ENCODE measurements around the gene DNAJC15.
"Not testable (repeated sequence)": the region's sequence is repeated elsewhere in the genome, so short reads cannot be mapped to it uniquely, and the experiment has no call there.

Gene DNAJC15

DNA sequence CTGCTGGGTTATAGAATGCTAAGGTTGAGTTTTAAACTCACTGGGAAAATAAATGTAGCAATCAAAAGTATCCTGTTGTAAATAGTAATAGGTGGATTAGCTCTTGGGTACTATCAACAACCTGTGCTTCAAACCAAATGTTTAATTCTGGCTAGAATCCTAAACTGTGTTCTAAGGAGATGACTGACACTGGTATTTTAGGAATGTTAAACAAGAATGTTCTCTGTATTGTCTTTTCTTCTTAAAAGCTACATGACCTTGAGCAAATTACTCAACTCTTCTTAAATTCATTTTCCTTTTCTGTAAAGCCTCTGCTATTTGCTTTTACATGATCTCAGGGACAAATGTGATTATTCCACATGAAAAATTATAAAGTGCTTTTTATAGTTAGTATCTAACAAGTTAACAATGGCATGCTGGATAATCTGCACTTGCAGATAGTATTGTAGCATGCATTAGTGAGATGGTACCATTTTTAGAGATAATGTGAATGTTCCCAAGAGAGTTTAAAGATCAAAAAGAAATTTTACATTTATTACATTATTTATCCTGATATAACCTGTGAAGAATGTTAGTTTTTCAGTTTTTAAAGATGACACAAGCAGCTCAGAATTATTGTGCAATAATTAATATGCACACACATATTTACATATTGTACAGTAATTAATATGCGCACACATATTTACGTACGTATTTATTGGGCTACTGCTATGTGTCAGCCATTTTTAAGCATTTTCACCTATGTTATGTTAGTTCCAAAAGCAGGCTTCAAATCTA lies 17.7 kb upstream of the DNAJC15 start:
- DNase-seq: no peak

DNA sequence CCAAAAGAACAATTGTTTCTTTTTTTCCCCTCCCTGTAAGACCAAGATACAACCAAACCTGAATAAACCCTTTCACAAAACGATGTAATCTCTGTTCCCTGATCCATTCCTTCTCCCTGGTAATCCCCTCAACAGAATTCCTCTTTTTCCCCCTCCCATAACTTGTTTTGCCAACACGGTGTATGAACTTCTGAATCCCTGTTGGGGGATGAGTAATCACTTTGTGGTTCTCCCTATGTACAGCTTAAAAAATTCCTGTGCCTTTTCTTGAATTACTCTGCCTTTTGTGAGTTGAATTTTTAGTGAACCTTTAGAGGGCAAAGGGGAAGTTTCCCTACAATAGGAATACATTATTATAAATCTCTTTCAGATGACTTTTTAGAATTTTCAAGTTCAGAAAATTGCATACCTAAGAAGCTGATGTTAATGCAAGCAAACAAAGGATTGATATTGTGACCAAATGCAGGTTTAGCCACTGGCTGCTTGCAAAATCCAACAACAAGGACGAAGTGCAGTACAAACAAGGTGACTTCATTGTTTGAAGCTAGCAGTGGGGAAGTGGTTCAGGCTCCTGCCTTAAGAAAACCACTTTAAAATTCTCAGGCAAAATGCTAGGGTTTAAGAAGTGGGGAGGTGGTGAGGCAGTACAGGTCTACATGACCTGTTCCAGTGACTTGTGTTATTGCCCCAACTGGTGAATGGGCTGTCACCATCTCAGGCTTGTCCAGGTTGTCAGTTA lies 16.3 kb upstream of the DNAJC15 start:
- DNase-seq: no peak

GRCh38 chr13:43008596-43008995 lies 14.8 kb upstream of the DNAJC15 start:
- no peak for DNase-seq

GRCh38 chr13:43009506-43009905 lies 13.9 kb upstream of the DNAJC15 start:
- DNase-seq: no peak

DNA sequence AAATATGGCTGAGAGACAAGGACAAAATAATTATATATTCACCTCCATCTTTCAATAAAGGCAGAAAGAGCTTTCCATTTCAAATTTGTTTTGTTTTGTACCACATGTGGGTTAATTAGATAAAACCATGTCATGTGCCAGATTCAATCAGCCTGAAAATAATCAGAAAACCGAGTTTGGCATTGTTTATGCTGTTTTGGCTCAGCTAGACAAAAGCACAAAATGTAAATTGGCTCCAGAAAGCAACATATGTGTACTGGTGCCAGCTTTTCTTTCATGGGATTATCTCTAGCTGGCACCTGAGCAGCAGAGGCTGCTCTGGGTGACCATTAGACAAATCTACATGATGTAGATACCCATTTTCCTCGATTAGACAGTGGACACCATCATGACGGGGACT lies 9.2 kb upstream of the DNAJC15 start:
- no peak for DNase-seq

DNA sequence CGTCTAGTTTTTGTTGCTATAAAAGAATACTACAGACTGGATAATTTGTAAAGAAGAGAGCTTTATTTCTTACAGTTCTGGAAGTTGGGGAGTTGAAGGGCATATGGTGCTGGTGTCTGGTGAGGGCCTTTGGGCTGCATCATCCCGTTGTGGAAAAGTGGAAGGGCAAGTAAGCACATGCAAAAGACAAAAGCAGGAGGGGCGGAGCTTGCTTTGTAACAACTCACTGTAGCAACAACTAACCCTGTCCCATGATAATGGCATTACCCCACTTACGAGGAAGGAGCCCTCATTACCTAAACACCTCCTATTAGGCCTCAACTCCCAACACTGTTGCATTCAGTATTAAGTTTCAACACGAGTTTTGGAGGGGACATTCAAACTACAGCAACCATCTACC lies 7.2 kb upstream of the DNAJC15 start:
- DNase-seq: no peak

GRCh38 chr13:43019811-43020210 lies 3.6 kb upstream of the DNAJC15 start:
- DNase-seq: no peak

DNA sequence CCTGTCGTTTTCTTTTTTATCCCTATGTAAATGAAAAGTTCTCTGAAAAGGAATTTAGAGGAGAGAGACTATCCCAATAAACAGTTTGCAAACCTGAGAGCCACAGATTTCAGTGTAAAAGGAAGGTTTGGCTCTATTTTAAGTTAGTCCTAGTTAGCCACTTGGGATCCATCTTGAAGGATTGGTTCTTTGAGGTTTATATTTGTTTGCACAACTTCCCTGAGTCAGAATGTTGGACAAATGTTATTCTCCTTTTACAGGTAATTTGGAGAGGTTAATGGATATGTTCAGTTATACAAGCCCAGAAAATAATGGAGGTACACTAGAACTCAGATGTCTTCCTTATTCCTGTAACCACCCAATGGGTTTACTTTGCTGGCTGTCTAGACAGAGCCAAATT lies 2.6 kb upstream of the DNAJC15 start:
- no peak for DNase-seq

DNA sequence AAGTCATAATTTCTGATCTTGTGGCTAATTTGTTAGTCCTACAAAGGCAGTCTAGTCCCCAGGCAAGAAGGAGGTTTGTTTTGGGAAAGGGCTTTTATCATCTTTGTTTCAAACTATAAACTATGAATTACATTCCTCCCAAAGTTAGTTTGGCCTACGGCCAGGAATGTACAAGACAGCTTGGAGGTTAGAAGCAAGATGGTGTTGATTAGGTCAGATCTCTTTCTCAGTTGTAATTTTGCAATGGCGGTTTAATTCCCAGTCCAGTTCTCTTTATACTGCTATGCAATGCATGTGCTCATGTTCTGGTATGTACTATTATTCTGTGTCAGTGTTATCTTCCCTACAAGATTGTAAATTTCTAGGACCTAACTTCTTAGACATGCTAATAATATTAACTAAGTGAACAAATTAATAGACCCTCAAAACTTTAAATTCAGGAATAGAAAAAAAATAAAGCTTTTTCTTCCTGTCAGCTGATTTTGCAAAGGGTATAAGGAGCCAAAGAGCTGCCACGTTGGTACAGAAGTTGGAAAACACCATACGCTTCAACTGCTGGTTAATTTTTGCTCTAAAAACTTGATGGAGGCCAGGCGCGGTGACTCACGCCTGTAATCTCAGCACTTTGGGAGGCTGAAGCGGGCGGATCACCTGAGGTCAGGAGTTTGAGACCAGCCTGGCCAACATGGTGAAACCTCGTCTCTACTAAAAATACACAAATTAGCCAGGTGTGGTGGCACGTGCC lies 1.3 kb upstream of the DNAJC15 start:
- no peak for DNase-seq

DNA sequence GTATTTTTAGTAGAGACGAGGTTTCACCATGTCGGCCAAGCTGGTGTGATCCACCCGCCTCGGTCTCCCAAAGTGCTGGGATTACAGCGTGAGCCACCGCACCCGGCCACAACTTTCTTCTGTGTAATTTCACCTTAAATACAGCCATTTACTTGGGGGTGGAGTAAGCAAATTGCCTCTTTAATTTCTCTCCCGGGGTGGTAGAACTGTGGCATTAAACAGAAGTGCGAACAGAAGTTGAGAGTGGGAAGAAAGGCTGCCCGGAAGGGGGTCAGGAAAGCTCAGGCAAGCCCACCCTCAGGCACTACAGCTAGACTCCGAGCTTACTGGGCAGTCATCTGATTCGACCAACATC lies 475 bp upstream of the DNAJC15 start:
- no peak for DNase-seq

GRCh38 chr13:43026262-43026661 lies 2.9 kb downstream of the DNAJC15 start:
- no peak for DNase-seq

GRCh38 chr13:43030548-43030947 lies 7.2 kb downstream of the DNAJC15 start:
- no peak for DNase-seq

GRCh38 chr13:43031881-43032280 lies 8.5 kb downstream of the DNAJC15 start:
- DNase-seq: no peak

GRCh38 chr13:43033038-43033437 lies 9.7 kb downstream of the DNAJC15 start:
- DNase-seq: no peak

DNA sequence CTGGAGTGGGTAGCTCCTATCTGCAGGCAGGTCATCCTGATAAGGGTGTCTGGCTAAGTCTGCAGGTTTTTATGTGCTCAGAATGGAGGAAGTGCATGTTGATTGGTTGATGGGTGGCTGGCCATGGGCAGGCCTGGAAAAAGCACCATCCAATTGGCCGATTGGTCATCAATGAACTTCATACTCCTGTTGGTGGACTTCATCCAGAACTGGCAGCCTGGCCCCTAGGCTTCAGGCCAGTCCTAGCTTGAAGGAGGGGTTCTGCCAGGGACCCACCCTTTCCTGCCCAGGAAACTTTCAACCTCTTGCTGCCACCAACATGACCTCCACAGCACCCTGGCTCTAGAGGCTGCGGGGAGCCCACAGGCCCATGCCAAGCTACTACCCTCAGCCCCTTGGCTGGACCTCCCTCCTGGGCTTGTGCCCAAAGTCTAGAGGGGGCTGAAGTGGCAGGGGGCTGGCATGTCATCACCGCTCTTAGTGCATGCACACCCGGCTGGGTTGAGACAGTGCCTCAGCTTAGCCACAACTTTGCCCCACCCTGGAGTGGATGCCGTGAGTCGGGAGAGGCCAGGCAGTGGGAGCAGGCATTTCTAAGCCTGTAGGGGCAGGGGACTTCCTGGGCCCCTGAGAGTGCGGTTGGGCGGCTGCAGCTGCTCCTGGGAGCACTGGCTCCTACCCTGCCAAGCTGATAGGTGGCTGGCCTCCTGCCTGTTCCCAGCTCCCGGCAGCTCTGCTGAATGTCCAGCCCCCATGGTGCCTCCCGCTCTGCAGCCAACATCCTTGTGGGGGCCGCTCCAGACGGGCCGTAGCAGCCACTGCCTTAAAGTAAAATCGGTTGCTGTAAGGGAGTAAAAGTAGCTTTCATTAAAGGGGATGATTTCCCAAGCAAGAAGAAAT lies 13.2 kb downstream of the DNAJC15 start:
- DNase-seq: no peak

DNA sequence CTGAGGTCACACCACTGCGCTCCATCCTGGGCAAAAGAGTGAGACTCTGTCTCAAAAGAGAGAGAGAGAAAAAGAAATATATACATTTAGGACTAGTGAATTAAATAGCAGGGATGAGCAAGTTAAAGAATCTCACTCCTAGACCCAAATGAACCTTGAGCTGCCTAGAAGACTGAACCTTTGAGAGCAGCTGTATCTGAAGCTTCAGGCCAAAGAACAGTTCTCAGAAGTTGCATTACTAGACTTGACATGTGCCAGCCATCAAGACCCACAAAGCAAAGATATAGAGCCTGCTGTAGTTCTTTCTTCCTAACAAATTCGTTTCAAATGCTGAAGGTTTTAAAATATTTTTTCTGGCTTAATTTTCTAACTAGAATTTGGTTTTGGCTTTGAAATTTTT lies 16.6 kb downstream of the DNAJC15 start:
- no peak for DNase-seq

- not testable (repeated sequence) for DNase-seq
These were observed 17.4 kb downstream of the DNAJC15 start for GRCh38 chr13:43040581-43041368.

DNA sequence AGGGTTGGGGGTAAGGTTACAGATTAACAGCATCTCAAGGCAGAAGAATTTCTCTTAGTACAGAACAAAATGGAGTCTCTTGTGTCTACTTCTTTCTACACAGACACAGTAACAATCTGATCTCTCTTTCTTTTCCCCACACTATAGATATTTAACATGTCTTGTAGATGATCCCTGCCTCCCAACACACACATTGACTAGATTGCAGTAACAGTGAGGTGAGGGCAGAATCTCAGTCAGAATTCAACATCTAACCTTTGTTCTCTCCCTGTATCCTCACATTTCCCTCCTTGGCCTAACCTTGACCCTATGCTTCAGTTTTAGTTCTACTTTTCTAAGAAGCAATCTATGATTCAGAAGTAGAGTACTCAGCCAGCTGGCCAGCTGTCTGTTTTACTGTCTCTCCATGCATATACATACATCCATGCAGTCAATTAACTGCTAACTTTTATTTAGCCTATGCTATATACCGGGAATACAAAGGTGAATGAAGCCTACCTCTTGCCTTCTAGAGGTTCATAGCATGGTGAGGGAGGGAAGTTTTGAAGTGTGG lies 18.1 kb downstream of the DNAJC15 start:
- no peak for DNase-seq

DNA sequence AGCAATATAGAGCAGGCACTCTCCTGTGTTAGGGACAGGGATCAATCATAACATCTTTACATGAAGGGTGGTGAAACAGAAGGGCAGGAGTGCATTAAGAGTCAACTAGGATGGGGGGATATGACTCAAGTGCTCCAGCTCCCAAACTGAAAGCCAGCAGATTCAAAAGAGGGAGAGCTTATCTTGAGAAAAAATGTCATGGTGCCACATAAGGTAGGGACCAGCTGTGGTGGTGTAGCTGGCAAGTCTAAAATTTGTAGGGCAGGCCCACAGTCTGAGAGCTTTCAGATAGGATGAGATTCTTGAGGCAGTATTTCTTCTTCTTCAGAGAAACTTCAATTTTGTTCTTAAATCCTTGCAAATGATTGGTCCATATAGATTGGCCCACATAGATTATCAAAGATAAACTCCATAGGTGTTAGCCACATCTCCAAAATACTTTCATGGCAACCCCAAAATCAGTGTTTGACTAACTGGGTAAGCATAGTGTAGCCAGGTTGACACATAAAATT lies 19.1 kb downstream of the DNAJC15 start:
- no peak for DNase-seq

- no peak for DNase-seq
These were observed 21.4 kb downstream of the DNAJC15 start for GRCh38 chr13:43044720-43045301.

- not testable (repeated sequence) for DNase-seq
These were observed 22.0 kb downstream of the DNAJC15 start for GRCh38 chr13:43045302-43045773.

Data from AML-193 (cell line).